Measurements from ENCODE around the gene CHRNA4.

Gene CHRNA4

GRCh38 chr20:63317601-63318291 is 43.4 kb downstream of the CHRNA4 start:
- no peak for TF ChIP-seq CTCF (conservative IDR thresholded peaks at IDR 0.05; ENCODE audit: low read depth, low read length)
- no peak overlapping the region for H3K4me3 ChIP-seq (ENCODE audit: low read depth, low read length)
- DNase-seq (ENCODE audit: low read depth) = no peak

DNA sequence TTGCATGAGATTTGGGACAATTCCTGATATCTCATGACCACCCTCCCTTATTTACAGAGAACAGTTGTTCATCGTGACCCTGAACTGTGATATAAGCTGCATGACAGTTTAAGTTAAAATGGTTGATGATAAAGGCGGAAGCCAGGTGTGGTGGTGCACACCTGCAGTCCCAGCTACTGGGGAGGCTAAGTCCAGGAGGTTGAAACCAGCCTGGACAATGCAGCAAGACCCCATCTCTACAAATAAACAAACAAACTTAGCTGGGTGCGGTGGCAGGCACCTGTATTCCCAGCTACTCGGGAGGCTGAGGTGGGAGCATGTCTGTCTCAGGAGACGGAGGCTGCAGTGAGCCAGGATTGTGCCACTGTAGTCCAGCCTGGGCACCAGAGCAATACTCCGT is 44.1 kb downstream of the CHRNA4 start:
- no peak for TF ChIP-seq CTCF (conservative IDR thresholded peaks at IDR 0.05; ENCODE audit: low read depth, low read length)
- DNase-seq (ENCODE audit: low read depth) = no peak

GRCh38 chr20:63316502-63316921 is 44.6 kb downstream of the CHRNA4 start:
- no peak overlapping the region for H3K4me3 ChIP-seq (ENCODE audit: low read depth, low read length)
- no peak for DNase-seq (ENCODE audit: low read depth)
- no peak for TF ChIP-seq CTCF (conservative IDR thresholded peaks at IDR 0.05; ENCODE audit: low read depth, low read length)

More for the DNA sequence above, 44.1 kb downstream of the CHRNA4 start:
- H3K4me3 ChIP-seq (ENCODE audit: low read depth, low read length) = no peak overlapping the region

- H3K4me3 ChIP-seq (ENCODE audit: low read depth, low read length) = no peak overlapping the region
- no peak for TF ChIP-seq CTCF (conservative IDR thresholded peaks at IDR 0.05; ENCODE audit: low read depth, low read length)
- DNase-seq (ENCODE audit: low read depth) = no peak
Observed at GRCh38 chr20:63315731-63316491, 45.2 kb downstream of the CHRNA4 start.

DNA sequence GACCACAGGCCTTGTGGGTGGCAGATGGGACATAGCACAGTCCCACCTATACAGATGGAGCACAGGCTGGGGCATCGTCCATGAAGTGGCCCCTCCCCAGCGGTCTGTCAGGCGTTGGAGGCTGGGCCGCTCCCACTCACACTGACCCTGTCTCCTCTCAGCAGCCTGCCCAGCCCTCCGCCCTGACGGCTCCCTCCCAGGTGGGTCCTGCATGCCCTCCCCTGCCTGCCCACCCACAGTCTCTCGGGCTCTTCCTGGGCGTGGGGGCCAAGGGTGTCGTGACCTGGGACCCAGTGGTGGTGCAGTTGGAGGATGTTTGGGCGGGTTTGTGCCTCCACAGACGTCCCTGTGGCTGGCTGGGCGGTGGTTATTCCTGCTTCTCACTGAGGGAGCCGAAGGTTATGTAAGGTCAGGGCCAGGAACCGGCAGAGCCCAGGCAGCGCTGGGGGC is 45.9 kb downstream of the CHRNA4 start:
- DNase-seq (ENCODE audit: low read depth) = no peak
- TF ChIP-seq CTCF (conservative IDR thresholded peaks at IDR 0.05; ENCODE audit: low read depth, low read length) = no peak
- no peak overlapping the region for H3K4me3 ChIP-seq (ENCODE audit: low read depth, low read length)

DNA sequence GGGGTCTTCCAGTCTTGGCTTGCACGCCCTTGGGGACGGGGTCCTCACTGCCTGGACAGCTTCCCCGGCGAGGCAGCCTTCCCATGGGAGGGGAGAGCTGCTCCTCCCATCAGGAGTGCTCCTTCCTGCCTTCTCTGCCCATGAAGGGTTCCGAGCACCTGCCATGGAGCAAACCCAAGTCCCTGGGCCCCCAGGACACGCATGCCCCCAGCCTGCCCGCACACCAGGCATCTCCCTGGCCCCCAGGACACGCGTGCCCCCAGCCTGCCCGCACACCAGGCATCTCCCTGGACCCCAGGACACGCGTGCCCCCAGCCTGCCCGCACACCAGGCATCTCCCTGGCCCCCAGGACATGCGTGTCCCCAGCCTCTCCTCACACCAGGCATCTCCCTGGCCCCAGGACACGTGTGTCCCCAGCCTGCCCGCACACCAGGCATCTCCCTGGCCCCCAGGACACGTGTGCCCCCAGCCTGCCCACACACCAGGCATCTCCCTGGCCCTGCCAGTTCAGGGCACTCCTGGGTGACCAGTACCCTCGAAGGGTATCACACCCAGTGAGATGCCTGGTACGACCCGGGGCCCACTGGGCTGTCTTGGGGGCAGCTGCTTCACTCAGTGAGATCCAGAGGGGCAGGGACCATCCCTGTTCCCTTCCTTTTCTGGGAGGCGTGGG is 46.4 kb downstream of the CHRNA4 start:
- TF ChIP-seq CTCF (conservative IDR thresholded peaks at IDR 0.05; ENCODE audit: low read depth, low read length) = no peak
- H3K4me3 ChIP-seq (ENCODE audit: low read depth, low read length) = no peak overlapping the region
- DNase-seq (ENCODE audit: low read depth) = no peak

Measured in choroid plexus epithelial cell (primary cell).